MCF 10A (cell line): ENCODE data around the gene ZER1. TPM values are rescaled to one million over a fixed set of nuclear protein-coding genes. Genes with fewer than 3 reads are reported as not detected.

Experiments
- BruUV-seq: library from RNA; stranded (reverse); fragments of 400-500 nt; replicated peaks from 2 replicates; lab custom pipeline; 2021; lab: Mats Ljungman, UMichigan
- CTCF ChIA-PET: fragments of 300-600 bp; sonication (Branson Sonifier 250); formaldehyde crosslinking; extraction: SDS; loops from one replicate; lab custom pipeline; 2021; ENCODE audit warnings: antibody characterized with exemption, inconsistent platforms; lab: Yijun Ruan, JAX
- POLR2A ChIA-PET: fragments of 300-600, 350-650 bp; sonication (Branson Sonifier 250); formaldehyde crosslinking; extraction: SDS; loops from one replicate; lab custom pipeline; 2020; ENCODE audit warnings: antibody characterized with exemption, inconsistent platforms; lab: Yijun Ruan, JAX
- DNase-seq: peaks from one replicate; pipeline ENCODE4 v3.0.0-alpha.2; 2018; ENCODE audit not compliant: unreplicated experiment
- H3K27ac Mint-ChIP-seq: one replicate; pipeline ENCODE4 v1.8.0; 2022; ENCODE audit warnings: mild to moderate bottlenecking, low read depth, mixed read lengths; ENCODE audit not compliant: unreplicated experiment
- H3K27me3 Mint-ChIP-seq: one replicate; pipeline ENCODE4 v1.8.0; 2022; ENCODE audit warnings: mixed read lengths; ENCODE audit not compliant: insufficient read depth, unreplicated experiment
- H3K36me3 Mint-ChIP-seq: one replicate; pipeline ENCODE4 v1.8.0; 2022; ENCODE audit warnings: mild to moderate bottlenecking, moderate library complexity, mixed read lengths; ENCODE audit not compliant: insufficient read depth, unreplicated experiment
- H3K4me1 Mint-ChIP-seq: one replicate; pipeline ENCODE4 v1.8.0; 2022; ENCODE audit warnings: mixed read lengths; ENCODE audit not compliant: insufficient read depth, unreplicated experiment
- H3K4me3 Mint-ChIP-seq: one replicate; pipeline ENCODE4 v1.8.0; 2022; ENCODE audit warnings: mild to moderate bottlenecking, moderate library complexity, mixed read lengths; ENCODE audit not compliant: unreplicated experiment
- H3K9me3 Mint-ChIP-seq: one replicate; pipeline ENCODE4 v1.8.0; 2022; ENCODE audit warnings: mixed read lengths; ENCODE audit not compliant: unreplicated experiment
- CTCF ChIP-seq: fragments of 200-600 bp; IDR thresholded peaks from one replicate; pipeline ENCODE4 v1.8.0; 2022; ENCODE audit warnings: antibody characterized with exemption, mild to moderate bottlenecking; ENCODE audit not compliant: unreplicated experiment
- intact Hi-C: fragments of 100-400 bp; cut with micrococcal nuclease; formaldehyde crosslinking; loops from 2 replicates; pipeline ENCODE4 v1.14.1; 2022
- total RNA-seq: library from RNA; stranded (reverse); gene quantifications from 2 replicates; pipeline ENCODE4 v1.2.3, GENCODE V29; 2022

Gene ZER1
- total RNA-seq, 1 experiment from 2014 or later: 19.5 TPM

DNA sequence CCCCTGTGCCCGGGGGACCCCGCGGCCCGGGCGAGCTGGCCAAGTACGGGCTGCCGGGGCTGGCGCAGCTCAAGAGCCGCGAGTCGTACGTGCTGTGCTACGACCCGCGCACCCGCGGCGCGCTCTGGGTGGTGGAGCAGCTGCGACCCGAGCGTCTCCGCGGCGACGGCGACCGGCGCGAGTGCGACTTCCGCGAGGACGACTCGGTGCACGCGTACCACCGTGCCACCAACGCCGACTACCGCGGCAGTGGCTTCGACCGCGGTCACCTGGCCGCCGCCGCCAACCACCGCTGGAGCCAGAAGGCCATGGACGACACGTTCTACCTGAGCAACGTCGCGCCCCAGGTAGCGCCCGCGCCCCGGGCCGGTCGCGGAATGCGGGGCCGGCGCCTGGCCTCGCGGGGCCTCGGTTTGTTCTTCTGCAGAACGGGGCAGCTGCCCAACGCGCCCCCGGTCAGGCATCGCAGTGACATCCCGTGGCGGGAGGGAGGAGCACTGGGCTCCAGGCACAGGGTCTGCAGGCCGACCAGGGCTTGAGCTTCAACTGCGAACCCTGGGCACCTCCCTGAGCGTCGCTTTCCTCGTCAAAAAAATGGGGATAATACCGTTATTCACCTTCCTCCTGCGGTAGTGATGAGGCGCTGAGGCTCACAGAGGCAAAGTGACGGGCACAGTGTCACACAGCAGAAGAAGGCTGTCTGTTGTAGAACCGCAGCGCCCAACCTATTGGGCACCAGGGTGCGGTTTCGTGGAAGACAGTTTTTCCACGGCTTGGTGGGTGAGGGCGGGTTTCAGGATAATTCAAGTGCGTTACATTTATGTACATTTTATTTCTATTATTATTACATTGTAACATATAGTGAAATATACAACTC, 47.4 kb upstream of the ZER1 start:
- BruUV-seq: no TSS peak
- intact Hi-C loops: loop anchor here (1.0 to 10.0 kb wide), 2 partner anchors 86 to 184 kb away; no protein-coding TSS in a partner anchor
- Mint-ChIP-seq H3K27me3 (no peaks in the 10 kb centered on the region), H3K36me3 (peaks cover 25% of the 10 kb centered on the region), H3K27ac (no peak overlapping the region), H3K9me3 (no peaks in the 10 kb centered on the region), H3K4me3 (peak overlapping the region; percentile 72), H3K4me1 (no peaks in the 10 kb centered on the region)
- TF ChIP-seq CTCF: no peak
- ChIA-PET POLR2A (interaction anchor here (0.5 to 4.0 kb wide), 17 partner anchors 9 to 543 kb away, joined by 3 to 39 read pairs (median 4); partner anchors contain the start of genes GOLGA2, SPOUT1, SPTAN1 and SWI5), CTCF (interaction anchor here (0.5 to 2.8 kb wide), 14 partner anchors 11 to 1091 kb away, joined by 3 to 18 read pairs (median 4); partner anchors contain the start of gene SPOUT1)
- peak; percentile 13 for DNase-seq

GRCh38 chr9:128818099-128818838, 46.5 kb upstream of the ZER1 start, which contains the start of gene ENDOG:
Gene ENDOG (plus strand): TSS chr9:128818500. CDS start chr9:128818685, 185 bp downstream.
- Mint-ChIP-seq H3K27ac (no peak within 1 kb of the TSS), H3K36me3 (peaks cover 24% of the 10 kb centered on the region), H3K9me3 (no peaks in the 10 kb centered on the region), H3K4me3 (peak within 1 kb of the TSS; percentile 72), H3K4me1 (no peaks in the 10 kb centered on the region), H3K27me3 (no peaks in the 10 kb centered on the region)
- TF ChIP-seq CTCF: peak; percentile 94
- DNase-seq: peak; percentile 97
- intact Hi-C loops: loop anchor here (1.0 to 10.0 kb wide), 2 partner anchors 85 to 183 kb away; no protein-coding TSS in a partner anchor
- CTCF ChIA-PET: interaction anchor here (0.5 to 2.8 kb wide), 24 partner anchors 9 to 1789 kb away, joined by 3 to 18 read pairs (median 4); partner anchors contain the start of gene SPOUT1
- BruUV-seq: no TSS peak
- POLR2A ChIA-PET: interaction anchor here (0.6 to 4.0 kb wide), 32 partner anchors 9 to 1061 kb away, joined by 3 to 39 read pairs (median 4); partner anchors contain the start of genes GOLGA2, SPOUT1, SPTAN1 and SWI5

DNA sequence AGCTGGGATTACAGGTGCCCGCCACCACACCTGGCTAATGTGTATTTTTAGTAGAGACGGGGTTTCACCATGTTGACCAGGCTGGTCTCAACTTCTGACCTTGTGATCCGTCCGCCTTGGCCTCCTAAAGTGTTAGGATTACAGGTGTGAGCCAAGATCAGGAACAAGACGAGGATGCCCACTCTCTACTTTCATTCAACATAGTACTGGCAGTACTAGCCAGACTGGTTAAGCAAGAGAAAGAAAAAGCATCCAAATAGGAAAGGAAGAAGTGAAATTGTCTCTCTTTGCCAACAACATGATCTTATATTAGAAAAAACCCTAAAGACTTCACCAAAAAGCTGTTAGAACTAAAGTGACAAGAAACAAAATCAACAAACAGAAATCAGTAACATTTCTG, 39.1 kb upstream of the ZER1 start:
- peaks cover 8% of the 10 kb centered on the region for H3K36me3 Mint-ChIP-seq
- no peak overlapping the region for H3K27ac Mint-ChIP-seq
- no peak overlapping the region for H3K4me3 Mint-ChIP-seq
- CTCF ChIA-PET: interaction anchor here (0.7 kb wide), 1 partner anchor 10 kb away, joined by 6 read pairs; no protein-coding TSS in a partner anchor
- H3K9me3 Mint-ChIP-seq: no peaks in the 10 kb centered on the region
- DNase-seq: no peak
- intact Hi-C loops: loop anchor here (10.0 kb wide), 1 partner anchor 176 kb away; no protein-coding TSS in a partner anchor
- POLR2A ChIA-PET: interaction anchor here (0.6 kb wide), 1 partner anchor 171 kb away, joined by 3 read pairs; no protein-coding TSS in a partner anchor
- TF ChIP-seq CTCF: no peak
- BruUV-seq: no TSS peak
- H3K27me3 Mint-ChIP-seq: no peaks in the 10 kb centered on the region
- no peaks in the 10 kb centered on the region for H3K4me1 Mint-ChIP-seq
